Right ventricle myocardium superior (tissue), 1 donor: ENCODE measurements around the gene TRAPPC1. TPM values are rescaled to one million over a fixed set of nuclear protein-coding genes. Genes with fewer than 3 reads are reported as not detected.
"Not testable (repeated sequence)": the region's sequence is repeated elsewhere in the genome, so short reads cannot be mapped to it uniquely, and the experiment has no call there.

Experiments used
- ATAC-seq: fragments of 200-7000 bp; cut with Tn5 transposase; one replicate; pipeline ENCODE4 v1.9.1; 2020; ENCODE audit warnings: mild to moderate bottlenecking; ENCODE audit not compliant: poor library complexity
- DNase-seq: peaks from one replicate; pipeline ENCODE4 v3.0.0-alpha.2; 2020
- intact Hi-C: fragments of 100-400 bp; cut with DNase I; formaldehyde crosslinking; loops from one replicate; pipeline ENCODE4 v1.11.2; 2022
- long read RNA-seq: library from polyadenylated mRNA; unstranded; transcript quantifications from one replicate; pipeline ENCODE4 v2.0.0, GENCODE V29; 2021
- total RNA-seq: library from RNA; stranded (reverse); fragmentation: NEBNext Ultra II Directional; extraction: Animal tissue kit (Norgen Biotek cat#: 25700); gene quantifications from one replicate; pipeline ENCODE4 v1.2.1, GENCODE V29; 2021
- donor health status: DM: no; HTN: yes; CAD: no; lungs with severe emphysema.

The TRAPPC1 gene, protein sequence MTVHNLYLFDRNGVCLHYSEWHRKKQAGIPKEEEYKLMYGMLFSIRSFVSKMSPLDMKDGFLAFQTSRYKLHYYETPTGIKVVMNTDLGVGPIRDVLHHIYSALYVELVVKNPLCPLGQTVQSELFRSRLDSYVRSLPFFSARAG
- total RNA-seq: 110 TPM
- long read RNA-seq, transcript TRAPPC1-201 (4 exons, 811 nt): major isoform, 23 of 30 reads
- long read RNA-seq, partial matches to known transcripts: 2 of 30 reads
- long read RNA-seq, other reads (novel, unspliced or antisense): 2 of 30 reads

DNA sequence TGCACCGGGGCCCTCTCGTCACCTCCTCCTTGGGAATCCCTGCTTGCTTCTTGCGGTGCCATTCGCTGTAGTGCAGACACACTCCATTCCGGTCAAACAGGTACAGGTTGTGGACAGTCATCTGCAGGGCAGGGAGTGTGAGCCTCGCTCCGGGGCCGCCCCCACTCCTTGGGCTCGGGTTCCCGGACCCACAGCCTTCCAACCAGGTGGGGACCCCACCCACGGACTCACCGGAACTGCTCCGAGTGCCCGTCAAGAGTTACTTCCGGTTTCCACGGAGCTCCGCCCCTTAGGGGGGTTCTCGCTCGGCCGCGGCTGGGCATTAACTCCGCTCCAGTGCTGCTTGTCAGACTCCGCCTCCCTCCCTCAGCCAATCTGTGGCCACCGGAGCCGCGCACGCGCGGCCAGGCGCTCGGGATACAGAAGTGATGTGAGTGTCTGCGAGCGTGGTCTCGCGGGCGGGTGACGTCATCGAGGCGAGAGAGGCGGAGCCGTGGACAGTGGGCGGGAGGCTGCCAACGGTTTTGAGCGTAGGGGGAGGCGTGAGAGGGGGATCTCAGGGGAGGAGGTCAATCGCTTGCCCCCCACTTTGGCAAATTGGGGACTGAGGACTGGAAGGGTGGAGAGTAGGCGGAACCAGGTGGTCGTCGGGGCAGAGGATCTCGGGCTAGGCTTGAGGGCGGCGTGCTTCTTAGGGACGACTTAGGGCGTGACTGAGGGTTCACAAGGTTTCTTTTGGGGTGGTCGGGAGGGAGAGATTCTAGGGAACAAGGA lies at the start of gene TRAPPC1, which contains the start of gene CNTROB:
TRAPPC1 (minus strand) TSS at position 238 of the 774 bp plus-strand sequence; CDS start at position 121, 117 bp downstream.
CNTROB (plus strand) TSS at position 498 of the 774 bp plus-strand sequence. CDS start 874 bp downstream, outside the sequence.
- ATAC-seq (peak; percentile 99), DNase-seq (peak; percentile 100)
- intact Hi-C loops: no loop called here

DNA sequence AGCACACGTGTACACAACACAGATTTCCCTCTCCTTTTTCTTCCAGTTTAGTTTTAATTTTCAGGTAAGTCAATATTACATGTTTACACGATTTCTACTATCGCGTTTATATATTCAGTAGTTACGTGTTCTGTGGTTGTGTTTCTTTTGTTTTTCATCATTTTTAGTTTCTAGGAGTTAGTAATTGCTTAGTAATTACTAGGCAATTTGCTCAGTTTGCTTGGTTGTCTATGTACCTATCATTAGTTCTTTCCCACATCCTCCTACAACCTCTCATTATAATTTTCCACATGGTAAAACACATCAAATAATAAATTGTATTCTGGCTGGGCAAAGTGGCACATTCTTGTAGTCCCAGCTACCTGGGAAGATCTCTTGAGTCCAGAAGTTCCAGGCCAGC lies 46.1 kb upstream of the TRAPPC1 start:
- DNase-seq (no peak), ATAC-seq (no peak)
- intact Hi-C loops: no loop called here

DNA sequence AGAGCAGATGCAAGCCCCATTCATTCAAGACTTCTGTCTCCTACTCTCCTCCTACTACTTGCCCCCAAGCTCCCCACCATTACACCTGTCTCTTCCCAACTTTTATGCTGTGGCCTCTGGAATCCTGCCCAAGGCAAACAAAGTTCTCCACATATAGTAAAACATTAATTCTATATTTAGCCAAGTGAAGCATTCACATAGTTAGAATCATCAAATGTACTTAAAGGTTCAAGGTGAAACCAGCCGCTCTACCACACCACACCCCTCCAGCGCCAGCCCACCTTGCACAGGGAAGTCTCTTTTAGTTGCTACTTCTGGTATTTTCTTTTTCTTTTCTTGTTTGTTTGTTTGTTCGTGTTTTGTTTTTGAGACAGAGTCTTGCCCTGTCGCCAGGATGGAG lies 45.3 kb upstream of the TRAPPC1 start:
- ATAC-seq: no peak
- no peak for DNase-seq
- intact Hi-C loops: no loop called here

DNA sequence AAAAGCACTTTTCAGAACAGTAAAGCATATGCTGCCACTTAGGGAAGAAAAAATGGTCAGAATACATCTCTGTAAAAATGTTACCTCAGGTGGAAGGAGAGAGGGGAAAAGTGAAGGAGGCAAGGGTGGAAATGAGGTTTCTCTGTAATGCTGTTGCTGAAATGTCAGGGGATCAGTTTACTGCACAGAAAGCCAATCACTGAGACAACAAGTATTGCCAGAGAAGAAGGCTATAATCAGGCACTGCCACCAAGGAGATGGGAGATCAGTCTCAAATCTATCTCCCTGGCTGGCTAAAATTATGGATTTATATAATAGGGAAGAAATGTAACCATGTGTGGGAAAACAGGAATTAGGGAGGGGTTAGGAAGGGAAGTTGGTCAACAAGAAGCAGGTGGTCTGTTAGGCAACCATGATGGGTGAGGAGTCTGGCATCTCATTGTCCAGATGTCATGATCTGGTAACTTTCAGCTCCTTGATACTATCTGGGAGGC lies 42.9 kb upstream of the TRAPPC1 start:
- no peak for DNase-seq
- no peak for ATAC-seq
- intact Hi-C loops: no loop called here

DNA sequence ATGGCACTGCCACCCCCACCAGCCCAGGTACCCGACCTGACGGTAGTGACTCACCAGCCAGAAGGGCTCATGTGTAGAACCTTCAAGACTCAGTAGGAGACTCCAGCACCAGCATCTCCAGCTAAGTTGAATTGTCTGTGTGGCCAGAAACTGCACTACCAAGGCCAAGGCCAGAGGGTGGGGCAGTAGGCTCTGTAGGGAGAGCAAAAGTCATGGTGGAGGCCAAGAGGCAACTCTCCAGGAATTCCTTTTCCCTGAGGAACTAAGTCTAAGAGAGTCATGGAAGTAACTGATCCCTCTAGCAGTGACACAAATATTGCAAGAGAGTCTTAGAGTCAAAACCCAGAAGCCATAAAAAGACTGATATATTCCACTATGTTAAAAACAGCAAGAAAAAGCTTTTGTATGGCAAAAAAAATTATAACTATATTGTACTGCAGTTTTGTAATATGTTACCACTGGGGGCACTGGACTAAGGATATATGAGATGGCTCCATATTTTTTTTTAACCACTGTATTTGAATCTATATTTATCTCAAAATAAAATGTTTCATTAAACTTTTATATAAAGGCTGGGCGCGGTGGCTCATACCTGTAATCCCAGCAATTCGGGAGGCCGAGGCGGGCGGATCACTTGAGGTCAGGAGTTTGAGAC lies 40.5 kb upstream of the TRAPPC1 start:
- intact Hi-C loops: no loop called here
- peak; percentile 51 for ATAC-seq
- DNase-seq: no peak

DNA sequence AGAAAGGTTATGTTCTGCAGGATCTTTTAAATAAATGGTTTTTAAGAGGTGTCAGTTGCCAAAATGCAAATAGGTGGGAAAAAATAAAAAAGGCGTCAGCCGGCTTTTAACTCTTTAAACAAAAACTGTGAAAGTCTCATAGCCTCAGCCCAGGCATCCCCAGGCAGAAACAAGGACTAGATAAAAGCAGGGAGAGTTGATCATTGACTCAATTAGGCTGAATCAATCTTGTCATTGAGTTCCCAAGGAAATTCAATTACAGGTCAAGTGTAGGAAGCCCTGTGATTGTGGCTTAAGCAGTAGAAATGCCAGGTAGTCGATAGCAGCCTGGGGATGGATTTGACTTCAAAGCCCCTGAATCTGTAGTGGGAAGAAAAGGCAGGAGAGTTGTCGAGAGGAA lies 39.9 kb upstream of the TRAPPC1 start:
- DNase-seq (no peak), ATAC-seq (no peak)
- intact Hi-C loops: no loop called here

DNA sequence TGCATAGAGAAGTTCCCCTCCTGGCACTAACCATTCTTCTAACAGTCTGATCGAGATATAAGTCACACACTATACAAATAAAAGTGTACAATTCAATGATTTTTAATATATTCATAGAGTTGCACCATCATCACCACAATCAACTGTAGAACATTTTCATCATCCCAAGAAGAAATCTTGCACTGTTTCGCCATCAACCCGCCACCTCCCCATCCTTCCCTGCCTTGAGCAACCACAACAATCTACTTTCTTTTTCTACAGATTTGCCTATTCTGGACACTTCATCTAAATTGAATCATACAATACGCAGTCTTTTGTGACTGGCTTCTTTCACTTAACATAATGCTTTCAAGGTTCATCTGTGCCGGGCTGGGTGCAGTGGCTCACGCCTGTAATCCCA lies 37.7 kb upstream of the TRAPPC1 start:
- ATAC-seq (no peak), DNase-seq (no peak)
- intact Hi-C loops: no loop called here

DNA sequence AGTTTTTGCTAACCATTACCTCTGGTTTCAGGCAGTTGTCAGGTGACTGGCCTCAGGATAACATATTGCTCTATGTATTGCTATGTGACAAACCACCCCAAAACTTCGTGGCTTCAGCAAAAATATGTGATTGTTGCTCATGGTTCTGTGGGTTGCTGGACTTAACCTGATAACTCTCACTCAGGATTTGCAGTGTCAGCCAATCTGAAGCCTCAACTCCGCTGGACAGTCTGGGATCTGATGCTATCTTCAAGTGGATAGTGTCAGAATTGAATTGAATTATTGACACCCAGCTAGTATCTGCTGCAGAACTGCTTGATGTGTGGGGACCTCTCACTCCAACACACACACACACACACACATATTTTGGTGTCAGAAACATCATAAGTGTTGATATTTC lies 36.0 kb upstream of the TRAPPC1 start:
- DNase-seq: no peak
- intact Hi-C loops: no loop called here
- no peak for ATAC-seq

DNA sequence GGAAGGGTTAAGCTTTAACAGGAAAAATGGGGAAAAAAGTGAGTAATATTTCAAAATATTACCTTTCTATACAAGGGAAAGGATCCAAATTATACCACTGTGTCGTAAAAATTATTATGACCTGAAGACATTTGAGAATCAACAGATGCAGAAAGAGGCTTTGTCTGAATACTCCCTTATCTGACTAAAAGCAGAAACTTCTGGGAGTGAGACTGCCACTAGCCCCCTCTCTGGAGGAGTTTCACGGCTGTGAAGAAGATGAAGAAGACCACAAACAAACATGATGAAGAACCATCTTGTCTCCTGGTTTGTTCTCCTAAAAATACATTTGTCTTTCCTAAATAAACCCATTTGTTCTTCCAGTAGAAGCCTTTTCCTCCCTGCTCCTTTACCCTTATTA lies 29.7 kb upstream of the TRAPPC1 start:
- no peak for ATAC-seq
- intact Hi-C loops: no loop called here
- DNase-seq: no peak

DNA sequence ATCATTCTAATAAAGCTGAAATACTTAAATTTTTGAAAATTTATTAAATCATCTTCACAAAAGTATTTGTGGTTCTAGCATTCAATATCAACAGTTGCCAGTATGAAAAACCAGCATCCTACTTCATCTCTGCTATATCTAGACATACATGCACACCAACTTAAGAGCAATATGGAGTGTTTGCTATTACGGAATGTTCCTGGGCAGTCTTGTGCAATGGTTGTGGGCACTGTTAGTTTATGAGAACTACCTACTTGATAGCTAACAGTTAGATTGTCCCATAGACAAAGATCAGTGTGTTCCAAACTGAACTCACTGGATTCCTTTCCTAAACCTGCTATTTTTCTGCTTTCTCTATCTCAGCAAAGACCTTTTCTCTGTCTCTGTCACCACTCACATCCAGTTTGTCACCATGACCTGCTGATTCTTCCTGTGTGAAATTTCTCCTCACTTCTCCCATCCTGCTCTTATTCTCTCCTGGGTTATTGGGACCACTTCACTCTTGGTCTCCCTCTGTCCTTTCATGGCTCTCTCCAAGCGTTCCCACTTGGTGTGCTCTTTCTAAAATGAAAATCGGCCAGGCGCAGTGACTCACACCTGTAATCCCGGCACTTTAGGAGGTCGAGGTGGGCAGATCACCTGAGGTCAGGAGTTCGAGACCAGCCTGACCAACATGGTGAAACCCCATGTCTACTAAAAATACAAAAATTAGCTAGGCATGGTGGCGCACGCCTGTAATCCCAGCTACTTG lies 27.9 kb upstream of the TRAPPC1 start:
- ATAC-seq: no peak
- DNase-seq: no peak
- intact Hi-C loops: no loop called here

DNA sequence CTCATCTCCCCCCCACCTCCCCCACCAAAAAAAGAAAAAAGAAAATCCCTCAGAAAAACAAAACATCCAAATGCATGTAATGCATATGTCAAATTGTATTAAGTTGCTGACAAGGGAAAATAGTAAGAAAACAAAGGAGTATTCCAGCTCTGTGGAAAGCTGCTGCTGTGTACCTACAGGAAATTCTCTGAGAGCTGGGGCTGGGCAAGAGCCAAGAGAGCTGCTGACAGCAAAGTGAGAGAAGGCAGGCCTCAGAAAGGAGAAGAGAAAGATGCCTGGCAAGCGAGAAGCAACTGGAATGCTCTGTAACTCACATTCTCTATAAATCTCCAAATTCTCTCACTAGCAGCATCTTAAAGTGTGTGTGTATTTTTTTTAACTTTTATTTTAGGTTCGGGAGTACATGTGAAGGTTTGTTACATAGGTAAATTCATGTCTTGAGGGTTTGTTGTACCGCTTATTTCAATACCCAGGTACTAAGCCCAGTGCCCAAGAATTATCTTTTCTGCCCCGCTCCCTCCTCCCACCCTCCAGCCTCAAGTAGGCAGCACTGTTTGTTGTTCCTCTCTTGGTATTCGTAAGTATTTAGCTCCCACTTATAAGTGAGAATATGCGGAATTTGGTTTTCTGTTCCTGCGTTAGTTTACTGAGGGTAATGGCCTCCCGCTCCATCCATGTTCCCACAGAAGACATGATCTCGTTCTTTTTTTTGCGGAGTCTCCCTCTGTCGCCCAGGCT lies 24.7 kb upstream of the TRAPPC1 start:
- DNase-seq (peak; percentile 84), ATAC-seq (peak; percentile 95)
- intact Hi-C loops: no loop called here

DNA sequence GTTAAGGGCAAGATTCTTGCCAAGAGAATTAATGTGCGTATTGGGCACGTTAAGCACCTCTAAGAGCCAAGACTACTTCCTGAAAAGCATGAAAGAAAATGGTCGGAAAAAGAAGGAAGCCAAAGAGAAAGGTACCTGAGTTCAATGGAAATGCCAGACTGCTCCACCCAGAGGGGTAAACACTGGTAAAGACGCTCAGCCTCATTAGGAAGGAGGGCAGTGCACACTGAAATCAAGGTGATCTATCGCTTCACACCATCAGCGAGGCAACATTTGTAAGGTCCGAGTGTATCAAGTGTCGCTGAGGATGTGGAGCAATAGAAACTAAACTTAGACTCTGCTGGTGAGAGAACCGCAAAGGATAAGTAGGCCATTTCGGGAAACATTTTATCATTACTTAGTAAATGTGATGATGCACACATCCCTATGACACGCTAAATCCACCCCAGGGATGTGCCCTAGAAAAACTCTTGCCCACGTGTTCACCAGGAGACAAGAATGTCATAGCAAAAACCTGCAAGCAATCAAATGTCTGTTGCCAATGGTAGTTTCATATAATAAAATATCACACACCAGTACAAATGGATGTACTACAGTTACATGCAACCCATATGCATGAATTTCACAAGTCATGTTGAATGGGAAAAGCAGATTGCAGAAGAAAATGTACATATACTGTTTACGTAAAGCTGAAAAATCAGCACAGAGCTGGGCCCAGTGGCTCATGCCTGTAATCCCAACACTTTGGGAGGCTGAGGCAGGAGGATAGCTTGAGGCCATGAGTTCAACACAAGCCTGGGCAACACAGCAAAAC lies 23.9 kb upstream of the TRAPPC1 start:
- DNase-seq (no peak), ATAC-seq (peak; percentile 79)
- intact Hi-C loops: no loop called here

DNA sequence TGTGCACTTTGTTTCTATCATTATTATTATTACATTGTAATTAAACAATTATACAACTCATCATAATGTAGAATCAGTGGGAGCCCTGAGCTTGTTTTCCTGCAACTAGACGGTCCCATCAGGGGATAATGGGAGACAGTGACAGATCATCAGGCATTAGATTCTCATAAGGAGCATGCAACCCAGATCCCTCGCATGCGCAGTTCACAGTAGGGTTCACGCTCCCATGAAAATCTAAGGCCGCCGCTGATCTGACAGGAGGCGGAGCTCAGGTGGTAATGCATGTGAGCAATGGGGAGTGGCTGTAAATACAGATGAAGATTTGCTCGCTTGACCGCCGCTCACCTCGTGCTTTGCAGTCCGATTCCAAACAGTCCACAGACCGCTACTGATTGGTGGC lies 21.5 kb upstream of the TRAPPC1 start:
- intact Hi-C loops, ATAC-seq, DNase-seq: not testable (repeated sequence)

DNA sequence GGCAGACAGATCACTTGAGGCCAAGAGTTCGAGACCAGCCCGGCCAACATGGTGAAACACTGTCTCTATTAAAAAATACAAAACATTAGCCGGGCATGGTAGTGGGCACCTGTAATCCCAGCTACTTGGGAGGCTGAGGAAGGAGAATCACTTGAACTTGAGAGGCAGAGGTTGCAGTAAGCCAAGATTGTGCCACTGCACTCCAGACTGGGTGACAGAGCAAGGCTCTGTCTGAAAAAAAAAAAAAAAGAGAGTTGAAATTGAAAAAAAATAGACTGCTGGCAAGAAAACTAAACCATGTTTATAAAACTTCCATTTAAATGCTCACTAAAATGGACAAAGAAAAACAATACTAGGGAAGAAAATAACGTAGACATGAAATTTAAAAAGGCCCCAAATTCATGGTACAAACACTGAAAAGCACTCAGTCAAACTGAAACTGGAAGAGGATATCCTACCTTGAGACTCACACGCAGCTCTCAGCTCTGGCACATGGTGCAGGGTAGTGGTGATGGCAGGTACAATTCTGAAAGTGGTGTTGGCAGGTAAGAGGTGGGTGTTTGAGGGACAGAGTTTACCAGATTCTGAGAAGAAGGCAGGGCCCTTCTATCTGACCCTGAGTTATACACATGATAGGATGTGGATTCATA lies 19.5 kb upstream of the TRAPPC1 start:
- intact Hi-C loops: no loop called here
- no peak for DNase-seq
- ATAC-seq: no peak

DNA sequence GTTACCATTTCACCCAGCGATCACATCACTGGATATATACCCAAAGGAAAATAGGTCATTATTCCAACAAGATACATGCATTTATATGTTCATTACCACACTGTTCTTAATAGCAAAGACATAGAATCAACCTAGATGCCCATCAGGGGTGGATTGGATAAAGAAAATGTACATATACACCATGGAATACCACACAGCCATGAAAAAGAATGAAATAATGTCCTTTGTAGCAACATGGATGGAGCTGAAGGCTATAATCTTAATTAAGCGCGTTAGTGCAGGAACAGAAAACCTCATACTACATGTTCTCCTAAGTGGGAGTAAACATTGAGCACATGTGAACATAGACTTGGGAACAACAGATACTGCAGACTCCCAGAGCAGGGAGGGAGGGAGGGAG lies 18.8 kb upstream of the TRAPPC1 start:
- intact Hi-C loops: no loop called here
- DNase-seq (no peak), ATAC-seq (no peak)

DNA sequence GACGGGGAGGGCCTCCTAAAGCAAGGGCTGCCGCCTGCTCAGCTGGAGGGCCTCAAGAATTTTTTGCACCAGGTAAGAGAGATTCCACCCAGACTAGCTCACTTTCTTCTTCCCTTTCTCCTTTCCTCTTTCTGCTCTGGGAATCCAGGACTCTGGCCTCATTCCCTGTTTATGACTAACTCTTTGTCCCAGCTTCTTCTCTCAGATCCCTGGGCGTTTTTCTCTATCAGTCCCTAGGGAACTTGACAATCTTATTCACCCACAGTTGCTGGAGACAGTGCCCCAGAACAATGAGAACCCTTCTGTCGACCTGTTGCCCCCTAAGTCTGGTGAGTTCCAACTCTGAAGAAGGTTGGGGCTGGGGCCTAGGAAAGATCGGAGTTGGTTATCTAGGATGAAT lies 15.9 kb upstream of the TRAPPC1 start:
- ATAC-seq: no peak
- DNase-seq: no peak
- intact Hi-C loops: no loop called here

DNA sequence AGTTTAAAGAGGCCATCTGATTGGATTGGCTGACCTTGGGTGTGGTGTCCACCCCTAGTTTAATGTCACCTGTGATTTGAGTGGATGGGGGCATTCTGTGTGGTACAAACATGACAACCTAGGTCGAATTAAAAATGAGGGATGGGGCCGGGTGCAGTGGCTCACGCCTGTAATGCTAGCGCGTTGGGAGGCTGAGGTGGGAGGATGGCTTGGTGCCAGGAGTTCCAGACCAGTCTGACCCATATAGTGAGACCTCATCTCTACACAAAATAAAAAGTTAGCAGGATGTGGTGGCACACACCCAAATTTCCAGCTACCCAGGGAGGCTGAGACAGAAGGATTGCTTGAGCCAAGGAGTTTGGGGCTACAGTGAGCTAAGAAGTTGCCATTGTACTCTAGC lies 14.7 kb upstream of the TRAPPC1 start:
- no peak for DNase-seq
- no peak for ATAC-seq
- intact Hi-C loops: no loop called here
